Liver (tissue), 3 donors: Measurements from ENCODE around the gene MAN2B2.

Experiments used
- CTCF ChIP-seq: fragments of 150-350 bp; IDR thresholded peaks from 2 replicates; pipeline ENCODE4 v1.5.1; 2017; ENCODE audit warnings: improper control_type of control experiment, low read depth, low read length; ENCODE audit not compliant: missing input control
- EGR1 ChIP-seq, 2 donors: IDR thresholded peaks; 2 replicates each; pipeline ENCODE4 v1.6.1; 2016 to 2018; ENCODE audit warnings: antibody characterized with exemption in 2 of 2, low read depth in 2 of 2
- GABPA ChIP-seq, 2 donors: IDR thresholded peaks in 1 of 2; conservative IDR thresholded peaks in 1 of 2; 2 replicates each; pipeline ENCODE4 v1.6.1; 2016; ENCODE audit warnings: antibody characterized with exemption in 2 of 2, mild to moderate bottlenecking in 1 of 2, moderate library complexity in 1 of 2
- HNF4G ChIP-seq: IDR thresholded peaks from 2 replicates; pipeline ENCODE4 v1.6.1; 2016; ENCODE audit warnings: antibody characterized with exemption
- JUND ChIP-seq, 2 donors: IDR thresholded peaks; 2 replicates each; pipeline ENCODE4 v1.6.1; 2016; ENCODE audit warnings: antibody characterized with exemption in 2 of 2
- RAD21 ChIP-seq, 2 donors: IDR thresholded peaks; 2 replicates each; pipeline ENCODE4 v1.6.1; 2016; ENCODE audit warnings: antibody characterized with exemption in 2 of 2, mild to moderate bottlenecking in 2 of 2
- RXRA ChIP-seq, 2 donors: IDR thresholded peaks; 2 replicates each; pipeline ENCODE4 v1.6.1; 2017 to 2018; ENCODE audit warnings: antibody characterized with exemption in 2 of 2, mild to moderate bottlenecking in 1 of 2
- SP1 ChIP-seq: IDR thresholded peaks from 2 replicates; pipeline ENCODE4 v1.6.1; 2018; ENCODE audit warnings: antibody characterized with exemption, mild to moderate bottlenecking
- TAF1 ChIP-seq: conservative IDR thresholded peaks from 2 replicates; pipeline ENCODE4 v1.6.1; 2016; ENCODE audit warnings: antibody characterized with exemption, mild to moderate bottlenecking
- YY1 ChIP-seq: IDR thresholded peaks from 2 replicates; pipeline ENCODE4 v1.6.1; 2016; ENCODE audit warnings: antibody characterized with exemption, mild to moderate bottlenecking
- TF ChIP-seq, protein P1 (sequence below): IDR thresholded peaks from 2 replicates; pipeline ENCODE4 v1.6.1; 2016; ENCODE audit warnings: antibody characterized with exemption, mild to moderate bottlenecking
- donor health status: healthy.
- donor health status: healthy.

DNA sequence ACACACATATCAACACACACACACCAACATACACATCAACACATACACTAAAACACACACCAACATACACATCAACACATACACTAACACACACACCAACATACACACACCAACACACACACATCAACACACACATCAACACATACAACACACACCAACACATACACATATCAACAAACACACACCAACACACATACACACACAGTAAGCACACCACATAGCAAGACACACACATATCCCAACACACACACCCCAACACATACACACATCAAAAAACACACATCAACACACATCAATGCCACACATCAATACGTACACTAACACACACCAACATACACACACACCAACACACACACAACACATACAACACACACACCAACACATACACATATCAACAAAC lies 40.9 kb upstream of the MAN2B2 start:
- TF ChIP-seq YY1 (no peak), CTCF (no peak), GABPA (IDR thresholded peaks at IDR 0.05 in 1 of 2, conservative IDR thresholded peaks at IDR 0.05 in 1 of 2) (no peak), HNF4G (no peak), TAF1 (no peak), JUND (IDR thresholded peaks at IDR 0.05) (no peak), RAD21 (IDR thresholded peaks at IDR 0.05) (no peak), EGR1 (IDR thresholded peaks at IDR 0.05; ENCODE audit: low read depth in 2 of 2) (no peak), RXRA (IDR thresholded peaks at IDR 0.05) (no peak), SP1 (no peak)
- TF ChIP-seq, protein P1, sequence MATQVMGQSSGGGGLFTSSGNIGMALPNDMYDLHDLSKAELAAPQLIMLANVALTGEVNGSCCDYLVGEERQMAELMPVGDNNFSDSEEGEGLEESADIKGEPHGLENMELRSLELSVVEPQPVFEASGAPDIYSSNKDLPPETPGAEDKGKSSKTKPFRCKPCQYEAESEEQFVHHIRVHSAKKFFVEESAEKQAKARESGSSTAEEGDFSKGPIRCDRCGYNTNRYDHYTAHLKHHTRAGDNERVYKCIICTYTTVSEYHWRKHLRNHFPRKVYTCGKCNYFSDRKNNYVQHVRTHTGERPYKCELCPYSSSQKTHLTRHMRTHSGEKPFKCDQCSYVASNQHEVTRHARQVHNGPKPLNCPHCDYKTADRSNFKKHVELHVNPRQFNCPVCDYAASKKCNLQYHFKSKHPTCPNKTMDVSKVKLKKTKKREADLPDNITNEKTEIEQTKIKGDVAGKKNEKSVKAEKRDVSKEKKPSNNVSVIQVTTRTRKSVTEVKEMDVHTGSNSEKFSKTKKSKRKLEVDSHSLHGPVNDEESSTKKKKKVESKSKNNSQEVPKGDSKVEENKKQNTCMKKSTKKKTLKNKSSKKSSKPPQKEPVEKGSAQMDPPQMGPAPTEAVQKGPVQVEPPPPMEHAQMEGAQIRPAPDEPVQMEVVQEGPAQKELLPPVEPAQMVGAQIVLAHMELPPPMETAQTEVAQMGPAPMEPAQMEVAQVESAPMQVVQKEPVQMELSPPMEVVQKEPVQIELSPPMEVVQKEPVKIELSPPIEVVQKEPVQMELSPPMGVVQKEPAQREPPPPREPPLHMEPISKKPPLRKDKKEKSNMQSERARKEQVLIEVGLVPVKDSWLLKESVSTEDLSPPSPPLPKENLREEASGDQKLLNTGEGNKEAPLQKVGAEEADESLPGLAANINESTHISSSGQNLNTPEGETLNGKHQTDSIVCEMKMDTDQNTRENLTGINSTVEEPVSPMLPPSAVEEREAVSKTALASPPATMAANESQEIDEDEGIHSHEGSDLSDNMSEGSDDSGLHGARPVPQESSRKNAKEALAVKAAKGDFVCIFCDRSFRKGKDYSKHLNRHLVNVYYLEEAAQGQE: no peak
